A549 (cell line): ENCODE results near the gene PPP1R2C. TPM values are rescaled to one million over a fixed set of nuclear protein-coding genes. Genes with fewer than 3 reads are reported as not detected.

Source experiments
- ATAC-seq, 2 experiments: fragments of 200-7000 bp in 1 of 2; fragments of >200 bp in 1 of 2; cut with Nextera tagmentation in 1 of 2; cut with Tn5 transposase in 1 of 2; 3 replicates each; pipeline versions ENCODE4 v1.8.0 to v1.9.1; 2018 to 2020; ENCODE audit warnings: mild to moderate bottlenecking in 1 of 2, moderate library complexity in 1 of 2
- CTCF ChIA-PET: fragments of 300-600 bp; sonication (Branson Sonifier 250); formaldehyde crosslinking; extraction: SDS; loops from one replicate; lab custom pipeline; 2021; ENCODE audit warnings: antibody characterized with exemption, inconsistent platforms; lab: Yijun Ruan, JAX
- POLR2A ChIA-PET: fragments of 350-600 bp; formaldehyde crosslinking; extraction: SDS; loops from one replicate; lab custom pipeline; 2021; ENCODE audit warnings: antibody characterized with exemption, inconsistent platforms; lab: Yijun Ruan, JAX
- DNase-seq, 2 experiments: peaks; one replicate each; pipeline versions ENCODE4 v3.0.0 to v3.0.0-alpha.2; 2011 to 2016; ENCODE audit warnings: low read depth in 1 of 2, low spot score in 1 of 2
- FAIRE-seq: peaks from 2 replicates; lab custom pipeline; 2011; peaks lifted over from hg19 to GRCh38; lab: Jason Lieb, UNC
- H3K27ac ChIP-seq, 2 experiments: fragments of >200 bp; sonication (Bioruptor Twin); formaldehyde crosslinking; 3 replicates each; pipeline ENCODE4 v1.5.1; 2016 to 2017
- H3K4me1 ChIP-seq: fragments of >200 bp; sonication (Bioruptor Twin); formaldehyde crosslinking; 3 replicates; pipeline ENCODE4 v1.6.1; 2016
- H3K4me2 ChIP-seq: fragments of >200 bp; sonication (Bioruptor Twin); formaldehyde crosslinking; 3 replicates; pipeline ENCODE4 v1.6.1; 2016
- H3K4me3 ChIP-seq: fragments of >200 bp; sonication (Bioruptor Twin); formaldehyde crosslinking; 3 replicates; pipeline ENCODE4 v1.5.1; 2016
- H3K9me3 ChIP-seq: fragments of >200 bp; sonication (Bioruptor Twin); formaldehyde crosslinking; 3 replicates; pipeline ENCODE4 v1.6.1; 2016
- ATOH8 ChIP-seq: fragments of 250-450 bp; sonication (Bioruptor Pico); IDR thresholded peaks from 2 replicates; pipeline ENCODE4 v1.5.0; 2020; ENCODE audit warnings: low read depth, mild to moderate bottlenecking, moderate library complexity
- BHLHE40 ChIP-seq: IDR thresholded peaks from 2 replicates; pipeline ENCODE4 v1.6.1; 2012; ENCODE audit warnings: low read depth, low read length, inconsistent platforms
- CEBPB ChIP-seq, 2 experiments: fragments of >200 bp in 1 of 2; sonication (Bioruptor Twin) in 1 of 2; formaldehyde crosslinking in 1 of 2; IDR thresholded peaks; 2 replicates each; pipeline ENCODE4 v1.6.1; 2012 to 2016
- EHF ChIP-seq: fragments of 250-450 bp; sonication (Bioruptor Pico); IDR thresholded peaks from 2 replicates; pipeline ENCODE4 v1.5.0; 2020; ENCODE audit warnings: mild to moderate bottlenecking
- EHMT2 ChIP-seq: fragments of 200-600 bp; sonication (generic); IDR thresholded peaks from 2 replicates; pipeline ENCODE4 v1.6.1; 2016; ENCODE audit warnings: antibody characterized with exemption, low read depth, mild to moderate bottlenecking, moderate library complexity
- FOSB ChIP-seq: fragments of 250-450 bp; sonication (Bioruptor Pico); IDR thresholded peaks from 2 replicates; pipeline ENCODE4 v1.5.0; 2020; ENCODE audit warnings: mild to moderate bottlenecking, moderate library complexity
- GATA3 ChIP-seq: IDR thresholded peaks from 2 replicates; pipeline ENCODE4 v1.6.1; 2012; ENCODE audit warnings: borderline replicate concordance
- HDAC2 ChIP-seq: fragments of 200-600 bp; sonication (generic); IDR thresholded peaks from 2 replicates; pipeline ENCODE4 v1.6.1; 2016
- HEYL ChIP-seq: fragments of 250-450 bp; sonication (Bioruptor Pico); IDR thresholded peaks from 2 replicates; pipeline ENCODE4 v1.8.0; 2021; ENCODE audit warnings: mild to moderate bottlenecking, moderate library complexity
- HOXB5 ChIP-seq: fragments of 250-450 bp; sonication (Bioruptor Pico); IDR thresholded peaks from 2 replicates; pipeline ENCODE4 v1.5.0; 2020; ENCODE audit warnings: mild to moderate bottlenecking, moderate library complexity
- MAFK ChIP-seq: fragments of 450-650 bp; IDR thresholded peaks from 2 replicates; pipeline ENCODE4 v1.6.1; 2014; ENCODE audit not compliant: partially characterized antibody
- MAZ ChIP-seq: fragments of 150-350 bp; IDR thresholded peaks from 2 replicates; pipeline ENCODE4 v1.6.1; 2014; ENCODE audit warnings: antibody characterized with exemption, low read depth, low read length, borderline replicate concordance
- NPAS2 ChIP-seq: fragments of 250-450 bp; sonication (Bioruptor Pico); IDR thresholded peaks from 2 replicates; pipeline ENCODE4 v1.8.0; 2022; ENCODE audit warnings: mild to moderate bottlenecking, moderate library complexity, borderline replicate concordance
- NR3C1 ChIP-seq: fragments of >200 bp; sonication (Bioruptor Twin); formaldehyde crosslinking; IDR thresholded peaks from 3 replicates; pipeline ENCODE4 v1.6.1; 2017
- PBX3 ChIP-seq: IDR thresholded peaks from 2 replicates; pipeline ENCODE4 v1.6.1; 2012
- POLR2AphosphoS2 ChIP-seq: conservative IDR thresholded peaks from 2 replicates; pipeline ENCODE4 v1.6.1; 2012; ENCODE audit warnings: low read length, improper control_type of control experiment, inconsistent platforms
- RAD21 ChIP-seq, 2 experiments: fragments of >200 bp in 1 of 2; sonication (Bioruptor Twin) in 1 of 2; formaldehyde crosslinking in 1 of 2; IDR thresholded peaks in 1 of 2; conservative IDR thresholded peaks in 1 of 2; 2 replicates in 1 of 2; 3 replicates in 1 of 2; pipeline ENCODE4 v1.6.1; 2012 to 2018; ENCODE audit warnings: inconsistent platforms in 1 of 2
- REST ChIP-seq: fragments of 200-600 bp; sonication (generic); IDR thresholded peaks from 2 replicates; pipeline ENCODE4 v1.6.1; 2016; ENCODE audit warnings: antibody characterized with exemption, mild to moderate bottlenecking, moderate library complexity
- RFX5 ChIP-seq: fragments of 450-650 bp; IDR thresholded peaks from 2 replicates; pipeline ENCODE4 v1.7.1; 2014; ENCODE audit warnings: antibody characterized with exemption, mild to moderate bottlenecking, moderate library complexity
- SMC3 ChIP-seq: fragments of >200 bp; sonication (Bioruptor Twin); formaldehyde crosslinking; IDR thresholded peaks from 3 replicates; pipeline ENCODE4 v1.6.1; 2018; ENCODE audit warnings: inconsistent platforms
- SREBF2 ChIP-seq: fragments of 450-650 bp; IDR thresholded peaks from 2 replicates; pipeline ENCODE4 v1.6.1; 2014; ENCODE audit warnings: mild to moderate bottlenecking, moderate library complexity
- ZNF302 ChIP-seq: fragments of 250-450 bp; sonication (Bioruptor Pico); IDR thresholded peaks from 2 replicates; pipeline ENCODE4 v1.9.0; 2021; ENCODE audit warnings: inconsistent platforms, mild to moderate bottlenecking, moderate library complexity
- WGBS: methylation state at CpG from one replicate; pipeline ENCODE4 v1.1.6; 2017; ENCODE audit errors: missing lambda C conversion rate; 5-methylcytosine and 5-hydroxymethylcytosine counted together
- polyA plus RNA-seq, 4 experiments: library from polyadenylated mRNA; depleted of rRNA in 3 of 4; stranded (reverse); fragments of >200 nt; fragmentation: RNase III in 1 of 4; extraction: RNeasy Plus Mini Kit Qiagen cat#74134 plus additional on column Dnase treatment in 1 of 4; gene quantifications; 2 replicates in 3 of 4; 3 replicates in 1 of 4; pipeline ENCODE4 v1.2.3, GENCODE V29; 2011 to 2017

PPP1R2C gene
- polyA plus RNA-seq, 2 of the 4 experiments (the other 2 are of a cell fraction), result not detected

GRCh38 chrX:42754115-42754514, 23.8 kb downstream of the PPP1R2C start:
- no peak for TF ChIP-seq NR3C1
- no peak for TF ChIP-seq ZNF302 (CRISPR knock-in tag)
- no peak for TF ChIP-seq HDAC2
- no peak for TF ChIP-seq SMC3
- TF ChIP-seq FOSB, result no peak
- TF ChIP-seq HEYL, result no peak
- no peak for TF ChIP-seq HOXB5 (CRISPR knock-in tag)
- TF ChIP-seq SREBF2, result no peak
- TF ChIP-seq MAZ, result no peak
- TF ChIP-seq RAD21 (conservative IDR thresholded peaks at IDR 0.05 in 1 of 2, IDR thresholded peaks at IDR 0.05 in 1 of 2), result no peak
- TF ChIP-seq MAFK, result no peak
- TF ChIP-seq RFX5, result no peak
- FAIRE-seq, result no peak
- H3K4me2 ChIP-seq, result no peak overlapping the region
- WGBS, result 29% methylated on average over 2 of the region's 2 CpGs
- no peak for DNase-seq
- no peak for ATAC-seq
- no peaks in the 10 kb centered on the region for H3K4me1 ChIP-seq
- H3K27ac ChIP-seq, result no peak overlapping the region
- H3K9me3 ChIP-seq, result no peaks in the 10 kb centered on the region
- ChIA-PET POLR2A (no interaction called here), CTCF (no interaction called here)
- H3K4me3 ChIP-seq, result no peak overlapping the region

GRCh38 chrX:42752730-42753129, 25.2 kb downstream of the PPP1R2C start:
- ChIA-PET CTCF (no interaction called here), POLR2A (interaction anchor here (0.7 kb wide), 1 partner anchor 16 kb away, joined by 3 read pairs; no protein-coding TSS in a partner anchor)
- no peak for ATAC-seq
- no peak overlapping the region for H3K27ac ChIP-seq
- no peak for FAIRE-seq
- DNase-seq, result no peak
- TF ChIP-seq PBX3 (no peak), CEBPB (IDR thresholded peaks at IDR 0.05) (no peak), GATA3 (no peak), BHLHE40 (no peak), NR3C1 (no peak)
- H3K4me1 ChIP-seq, result no peaks in the 10 kb centered on the region
- 7% methylated on average over 4 of the region's 4 CpGs for WGBS
- H3K4me3 ChIP-seq, result no peak overlapping the region
- H3K4me2 ChIP-seq, result no peak overlapping the region
- no peaks in the 10 kb centered on the region for H3K9me3 ChIP-seq

- CTCF ChIA-PET, result no interaction called here
- 12% methylated on average over 3 of the region's 3 CpGs for WGBS
Observed at GRCh38 chrX:42751573-42751972, 26.4 kb downstream of the PPP1R2C start.

More at GRCh38 chrX:42751573-42751972, 26.4 kb downstream of the PPP1R2C start:
- ATAC-seq (no peak), DNase-seq (no peak), FAIRE-seq (no peak)
- Histone ChIP-seq H3K27ac (no peak overlapping the region), H3K4me2 (no peak overlapping the region), H3K4me3 (no peak overlapping the region), H3K4me1 (no peaks in the 10 kb centered on the region), H3K9me3 (no peaks in the 10 kb centered on the region)
- POLR2A ChIA-PET, result no interaction called here
- TF ChIP-seq HOXB5 (CRISPR knock-in tag) (no peak), EHMT2 (no peak), REST (no peak), NPAS2 (CRISPR knock-in tag) (no peak), EHF (CRISPR knock-in tag) (no peak), ATOH8 (CRISPR knock-in tag) (no peak), POLR2AphosphoS2 (no peak)
